Endothelial cell of umbilical vein (primary cell): Measurements from ENCODE around the gene SMPDL3B. TPM values are rescaled to one million over a fixed set of nuclear protein-coding genes. Genes with fewer than 3 reads are reported as not detected.
A peak's percentile ranks its signal among the peaks of the same experiment; 100 is the strongest.

Experiments
- BruUV-seq: library from RNA; stranded (reverse); fragments of 400-500 nt; replicated peaks from 2 replicates; lab custom pipeline; 2021; lab: Mats Ljungman, UMichigan
- CTCF ChIA-PET: fragments of 300-600, 350-600 bp; sonication (Branson Sonifier 250); formaldehyde crosslinking; loops from one replicate; lab custom pipeline; 2021; ENCODE audit warnings: antibody characterized with exemption, inconsistent platforms; lab: Charles Lee
- POLR2A ChIA-PET: fragments of 300-600, 350-600 bp; sonication (Branson Sonifier 250); formaldehyde crosslinking; loops from one replicate; lab custom pipeline; 2021; ENCODE audit warnings: antibody characterized with exemption, inconsistent platforms; lab: Charles Lee
- DNase-seq: peaks from one replicate; pipeline ENCODE4 v3.0.0-alpha.2; 2011; ENCODE audit warnings: low read depth, low spot score
- FAIRE-seq: peaks from 2 replicates; lab custom pipeline; 2011; peaks lifted over from hg19 to GRCh38; lab: Jason Lieb, UNC
- H2AFZ ChIP-seq: 2 replicates; pipeline ENCODE4 v1.6.0; 2012; ENCODE audit warnings: low read depth, low read length, control low read depth, inconsistent platforms
- H3K27ac ChIP-seq: 2 replicates; pipeline ENCODE4 v1.5.1; 2011; ENCODE audit warnings: low read depth, mild to moderate bottlenecking, control low read depth, low read length, moderate library complexity; ENCODE audit not compliant: insufficient read depth
- H3K27me3 ChIP-seq, 2 experiments: 2 replicates each; pipeline versions ENCODE4 v1.6.0 to v1.6.1; 2011; ENCODE audit warnings: low read length in 2 of 2, mixed read lengths in 1 of 2; ENCODE audit not compliant: control insufficient read depth in 2 of 2, insufficient read depth in 2 of 2
- H3K36me3 ChIP-seq, 2 experiments: 2 replicates in 1 of 2; 3 replicates in 1 of 2; pipeline ENCODE4 v1.5.1; 2011; ENCODE audit warnings: low read length in 2 of 2, mild to moderate bottlenecking in 1 of 2, moderate library complexity in 1 of 2; ENCODE audit not compliant: control insufficient read depth in 2 of 2, insufficient read depth in 2 of 2; ENCODE audit errors: extremely low read depth in 1 of 2
- H3K4me1 ChIP-seq: 3 replicates; pipeline ENCODE4 v1.5.1; 2011; ENCODE audit warnings: mild to moderate bottlenecking, low read length; ENCODE audit not compliant: control insufficient read depth, insufficient read depth; ENCODE audit errors: extremely low read depth
- H3K4me2 ChIP-seq: 2 replicates; pipeline ENCODE4 v1.6.1; 2011; ENCODE audit warnings: low read length, control low read depth, mixed read lengths; ENCODE audit not compliant: insufficient read depth
- H3K4me3 ChIP-seq, 3 experiments: fragments of 200-600 bp in 1 of 3; sonication (generic), shearing (Covaris generic) in 1 of 3; replicated peaks in 1 of 3; 2 replicates each; pipeline ENCODE4 v1.5.1; 2011 to 2016; ENCODE audit warnings: control low read depth in 3 of 3, low read length in 3 of 3, mild to moderate bottlenecking in 2 of 3, inconsistent platforms in 1 of 3, low read depth in 1 of 3, moderate library complexity in 1 of 3; ENCODE audit not compliant: insufficient read depth in 1 of 3
- H3K79me2 ChIP-seq: 2 replicates; pipeline ENCODE4 v1.6.0; 2012; ENCODE audit warnings: low read length, inconsistent platforms; ENCODE audit not compliant: control insufficient read depth, insufficient read depth
- H3K9ac ChIP-seq: replicated peaks from 2 replicates; pipeline ENCODE3; 2011; ENCODE audit warnings: low read length, control low read depth; ENCODE audit not compliant: insufficient read depth; ENCODE audit errors: extremely low read depth
- H3K9me1 ChIP-seq: replicated peaks from 3 replicates; pipeline ENCODE4 v1.6.0; 2011; ENCODE audit warnings: mild to moderate bottlenecking, low read length; ENCODE audit not compliant: control insufficient read depth, insufficient read depth; ENCODE audit errors: extremely low read depth
- H3K9me3 ChIP-seq: replicated peaks from 2 replicates; pipeline ENCODE4 v1.5.1; 2012; ENCODE audit warnings: low read length, inconsistent platforms; ENCODE audit not compliant: control insufficient read depth, insufficient read depth
- H4K20me1 ChIP-seq: replicated peaks from 2 replicates; pipeline ENCODE3; 2011; ENCODE audit warnings: mild to moderate bottlenecking, low read length; ENCODE audit not compliant: control insufficient read depth, insufficient read depth; ENCODE audit errors: extremely low read depth
- EZH2 ChIP-seq: IDR thresholded peaks from 2 replicates; pipeline ENCODE4 v1.6.1; 2012; ENCODE audit warnings: borderline replicate concordance, low read depth, mild to moderate bottlenecking, moderate library complexity, low read length, inconsistent platforms; ENCODE audit not compliant: severe bottlenecking
- FOS ChIP-seq: IDR thresholded peaks from 2 replicates; pipeline ENCODE4 v1.6.1; 2011; ENCODE audit warnings: mild to moderate bottlenecking, low read length, moderate library complexity, borderline replicate concordance; ENCODE audit not compliant: insufficient read depth
- GATA2 ChIP-seq: IDR thresholded peaks from 2 replicates; pipeline ENCODE4 v1.7.0; 2011; ENCODE audit warnings: low read depth, mild to moderate bottlenecking, moderate library complexity, mixed read lengths, low read length; ENCODE audit not compliant: insufficient read length, insufficient read depth
- JUN ChIP-seq: IDR thresholded peaks from 2 replicates; pipeline ENCODE4 v1.6.1; 2011; ENCODE audit warnings: borderline replicate concordance, low read depth; ENCODE audit not compliant: insufficient read length, insufficient read depth
- MAX ChIP-seq: IDR thresholded peaks from 2 replicates; pipeline ENCODE4 v1.6.1; 2011; ENCODE audit not compliant: insufficient read depth, insufficient read length
- MYC ChIP-seq: IDR thresholded peaks from one replicate; pipeline ENCODE4 v1.6.1; 2011; ENCODE audit warnings: mild to moderate bottlenecking, low read depth, low read length
- POLR2A ChIP-seq: IDR thresholded peaks from 2 replicates; pipeline ENCODE4 v1.6.1; 2012; ENCODE audit warnings: low read depth, mild to moderate bottlenecking, control low read depth, low read length
- POLR2AphosphoS5 ChIP-seq: IDR thresholded peaks from 2 replicates; pipeline ENCODE4 v1.6.1; 2012; ENCODE audit warnings: low read depth, mild to moderate bottlenecking, control low read depth, low read length, moderate library complexity; ENCODE audit not compliant: insufficient read depth
- dilution Hi-C: fragments of 300-500 bp; cut with MboI; formaldehyde crosslinking; loops from one replicate; pipeline ENCODE4 v1.15.0; 2019; ENCODE audit warnings: low sequenced_read_pairs; ENCODE audit not compliant: extremely low pct_ligation_motif_present
- intact Hi-C: fragments of 100-400 bp; cut with micrococcal nuclease; formaldehyde crosslinking; loops from one replicate; pipeline ENCODE4 v1.10.0; 2022
- polyA plus RNA-seq, 4 experiments: library from polyadenylated mRNA; depleted of rRNA in 3 of 4; stranded (reverse) in 3 of 4; unstranded in 1 of 4; fragments of >200 nt; gene quantifications; 2 replicates each; pipeline versions ENCODE4 v1.2.1 to v1.2.3, GENCODE V29; 2011 to 2012; ENCODE audit warnings: missing spikeins in 1 of 4
- total RNA-seq: library from RNA; stranded (reverse); gene quantifications from 2 replicates; pipeline ENCODE4 v1.2.3, GENCODE V29; 2021
- TF ChIP-seq, protein P1 (sequence below), 2 donors: IDR thresholded peaks; 1 replicate in 1 of 2; 2 replicates in 1 of 2; pipeline ENCODE4 v1.5.1; 2011; ENCODE audit warnings: low read length in 2 of 2, mild to moderate bottlenecking in 2 of 2, moderate library complexity in 2 of 2, control low read depth in 1 of 2, inconsistent platforms in 1 of 2, low read depth in 1 of 2; ENCODE audit not compliant: insufficient read depth in 1 of 2; ENCODE audit errors: extremely low read depth in 1 of 2

SMPDL3B gene
- total and polyA plus RNA-seq, 2 donors (not counting 3 experiments of a cell fraction or from before 2014, with no cell fraction given), result 1.3 TPM; not detected in 1

DNA sequence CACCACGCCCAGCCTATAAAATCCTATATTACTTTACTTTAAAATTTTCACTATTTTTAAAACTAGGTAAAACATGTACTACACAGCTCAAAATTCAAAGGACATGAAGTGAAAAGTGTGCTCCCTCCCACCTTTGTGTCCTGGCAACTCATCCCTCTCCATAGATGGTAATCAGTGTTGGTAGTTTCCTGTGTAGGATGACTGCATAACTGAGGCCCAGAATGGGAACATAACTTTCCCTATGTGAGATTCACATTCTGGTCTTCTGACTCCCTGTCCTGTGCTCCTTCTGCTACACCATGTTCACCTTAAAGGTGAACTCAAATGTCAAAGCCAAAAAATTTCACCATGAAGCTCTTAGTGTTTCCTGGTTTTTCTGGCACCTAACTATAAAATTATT, 64.3 kb downstream of the SMPDL3B start:
- ChIA-PET CTCF (interaction anchor here (0.6 to 2.5 kb wide), 4 partner anchors 21 to 559 kb away, joined by 3 to 9 read pairs (median 6); no protein-coding TSS in a partner anchor), POLR2A (interaction anchor here (0.7 kb wide), 1 partner anchor 19 kb away, joined by 4 read pairs; no protein-coding TSS in a partner anchor)
- Histone ChIP-seq H3K27me3 (no peaks in the 10 kb centered on the region), H3K9ac (no peak overlapping the region), H4K20me1 (no peaks in the 10 kb centered on the region), H3K36me3 (peaks cover 13 to 14% of the 10 kb centered on the region in 2 experiments), H3K79me2 (no peaks in the 10 kb centered on the region), H3K4me3 (no peak overlapping the region), H3K4me1 (peaks cover 8% of the 10 kb centered on the region), H2AFZ (no peak overlapping the region), H3K27ac (no peak overlapping the region), H3K4me2 (no peak overlapping the region), H3K9me1 (no peaks in the 10 kb centered on the region), H3K9me3 (no peaks in the 10 kb centered on the region)
- dilution Hi-C loops, result no loop called here
- intact Hi-C loops, result no loop called here
- no peak for TF ChIP-seq FOS
- no peak for TF ChIP-seq MYC
- no peak for TF ChIP-seq EZH2
- peak; percentile 70 for TF ChIP-seq GATA2
- no peak for TF ChIP-seq POLR2A
- no TSS peak for BruUV-seq
- DNase-seq (no peak), FAIRE-seq (no peak)

DNA sequence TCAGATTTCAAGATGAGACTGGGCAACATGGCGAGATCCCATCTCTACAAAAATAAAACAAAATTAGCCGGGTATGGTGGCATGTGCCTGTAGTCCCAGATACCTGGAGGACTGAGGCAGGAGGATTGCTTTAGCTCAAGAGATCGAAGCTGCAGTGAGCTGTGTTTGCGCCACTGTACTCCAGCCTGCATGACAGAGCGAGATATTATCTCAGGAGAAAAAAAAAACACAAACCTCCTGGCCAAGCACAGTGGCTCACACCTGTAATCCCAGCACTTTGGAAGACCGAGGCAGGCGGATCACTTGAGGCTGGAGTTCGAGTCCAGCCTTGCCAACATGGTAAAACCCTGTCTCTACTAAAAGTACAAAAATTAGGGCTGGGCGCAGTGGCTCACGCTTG, 67.8 kb downstream of the SMPDL3B start:
- H4K20me1 ChIP-seq, result no peaks in the 10 kb centered on the region
- no peaks in the 10 kb centered on the region for H3K79me2 ChIP-seq
- H3K4me1 ChIP-seq, result peaks cover 4% of the 10 kb centered on the region
- no peak overlapping the region for H3K27ac ChIP-seq
- H3K9me1 ChIP-seq, result no peaks in the 10 kb centered on the region
- TF ChIP-seq, protein P1, sequence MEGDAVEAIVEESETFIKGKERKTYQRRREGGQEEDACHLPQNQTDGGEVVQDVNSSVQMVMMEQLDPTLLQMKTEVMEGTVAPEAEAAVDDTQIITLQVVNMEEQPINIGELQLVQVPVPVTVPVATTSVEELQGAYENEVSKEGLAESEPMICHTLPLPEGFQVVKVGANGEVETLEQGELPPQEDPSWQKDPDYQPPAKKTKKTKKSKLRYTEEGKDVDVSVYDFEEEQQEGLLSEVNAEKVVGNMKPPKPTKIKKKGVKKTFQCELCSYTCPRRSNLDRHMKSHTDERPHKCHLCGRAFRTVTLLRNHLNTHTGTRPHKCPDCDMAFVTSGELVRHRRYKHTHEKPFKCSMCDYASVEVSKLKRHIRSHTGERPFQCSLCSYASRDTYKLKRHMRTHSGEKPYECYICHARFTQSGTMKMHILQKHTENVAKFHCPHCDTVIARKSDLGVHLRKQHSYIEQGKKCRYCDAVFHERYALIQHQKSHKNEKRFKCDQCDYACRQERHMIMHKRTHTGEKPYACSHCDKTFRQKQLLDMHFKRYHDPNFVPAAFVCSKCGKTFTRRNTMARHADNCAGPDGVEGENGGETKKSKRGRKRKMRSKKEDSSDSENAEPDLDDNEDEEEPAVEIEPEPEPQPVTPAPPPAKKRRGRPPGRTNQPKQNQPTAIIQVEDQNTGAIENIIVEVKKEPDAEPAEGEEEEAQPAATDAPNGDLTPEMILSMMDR (IDR thresholded peaks at IDR 0.05; ENCODE audit: extremely low read depth in 1 of 2, insufficient read depth in 1 of 2, low read depth in 1 of 2, low read length in 2 of 2), result no peak
- TF ChIP-seq POLR2A, result no peak
- no peak for TF ChIP-seq MAX
- no peak for TF ChIP-seq POLR2AphosphoS5
- no peak for TF ChIP-seq JUN
- TF ChIP-seq GATA2, result no peak
- TF ChIP-seq FOS, result no peak
- no peak for TF ChIP-seq MYC
- no peak for TF ChIP-seq EZH2
- FAIRE-seq (no peak), DNase-seq (no peak)
- POLR2A ChIA-PET, result interaction anchor here (0.5 kb wide), 1 partner anchor 24 kb away, joined by 3 read pairs; no protein-coding TSS in a partner anchor
- dilution Hi-C loops, result no loop called here
- H3K9ac ChIP-seq, result no peak overlapping the region
- no peaks in the 10 kb centered on the region for H3K9me3 ChIP-seq
- no peak overlapping the region for H2AFZ ChIP-seq
- peaks cover 9 to 20% of the 10 kb centered on the region in 2 experiments for H3K36me3 ChIP-seq
- H3K4me2 ChIP-seq, result no peak overlapping the region
- no peaks in the 10 kb centered on the region for H3K27me3 ChIP-seq
- CTCF ChIA-PET, result interaction anchor here (1.1 kb wide), 1 partner anchor 46 kb away, joined by 3 read pairs; no protein-coding TSS in a partner anchor
- intact Hi-C loops, result no loop called here
- BruUV-seq, result no TSS peak
- H3K4me3 ChIP-seq, result no peak overlapping the region
